ENCODE measurements around the gene IFT43. TPM values are rescaled to one million over a fixed set of nuclear protein-coding genes. Genes with fewer than 3 reads are reported as not detected.

The IFT43 gene
- total RNA-seq, 1 donor from 2014 or later = 36.8 TPM

DNA sequence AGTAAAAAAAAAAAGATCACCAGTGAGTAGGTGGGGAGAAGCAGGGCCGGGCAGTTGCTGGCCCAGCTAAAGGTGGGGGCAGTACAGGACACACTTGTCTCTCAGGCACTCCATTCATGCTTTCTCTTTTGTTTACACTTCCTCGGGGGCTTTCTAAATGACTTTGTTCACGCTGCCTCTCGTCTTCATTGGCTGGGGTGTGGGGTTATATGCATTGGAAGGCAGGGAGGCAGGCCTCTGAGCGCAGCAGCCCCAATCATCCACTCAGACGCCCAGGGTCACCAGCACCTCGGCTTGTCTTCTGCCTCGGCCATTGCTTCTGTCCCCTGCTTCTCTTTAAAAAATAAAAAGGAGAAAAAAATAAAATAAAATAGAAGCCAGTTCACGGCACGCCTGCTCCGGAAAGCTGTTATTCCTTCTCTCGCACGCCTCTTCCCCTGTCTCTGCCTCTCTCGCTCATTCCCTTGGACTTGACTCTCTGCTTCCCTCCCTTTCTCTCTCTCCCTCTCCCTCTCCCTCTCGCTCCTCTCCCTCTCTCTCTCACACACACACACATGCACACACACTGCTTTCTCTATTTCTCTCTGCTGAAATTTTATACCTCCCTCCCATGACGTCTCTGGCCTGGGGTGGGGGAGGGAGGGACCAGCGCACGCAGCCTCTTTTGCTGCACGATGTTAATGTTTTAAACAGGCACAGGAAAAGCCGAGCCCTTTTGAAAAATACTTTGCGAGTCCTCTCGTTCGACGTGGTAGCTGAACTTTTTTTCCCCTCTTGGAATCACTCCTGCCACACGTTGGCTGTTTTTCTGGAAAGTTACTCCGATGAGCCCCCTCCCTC is 3.9 kb upstream of the IFT43 start, which contains the start of gene TGFB3:
TSS of gene TGFB3 (minus strand) at position 570 of the 840 bp plus-strand sequence. CDS start 1,102 bp downstream, outside the sequence.
- peak within 1 kb of the TSS; percentile 85 for H3K4me3 ChIP-seq
- TF ChIP-seq EZH2phosphoT487 (IDR thresholded peaks at IDR 0.05) (no peak), EZH2 (IDR thresholded peaks at IDR 0.05) (no peak)
- TF ChIP-seq, protein P1, sequence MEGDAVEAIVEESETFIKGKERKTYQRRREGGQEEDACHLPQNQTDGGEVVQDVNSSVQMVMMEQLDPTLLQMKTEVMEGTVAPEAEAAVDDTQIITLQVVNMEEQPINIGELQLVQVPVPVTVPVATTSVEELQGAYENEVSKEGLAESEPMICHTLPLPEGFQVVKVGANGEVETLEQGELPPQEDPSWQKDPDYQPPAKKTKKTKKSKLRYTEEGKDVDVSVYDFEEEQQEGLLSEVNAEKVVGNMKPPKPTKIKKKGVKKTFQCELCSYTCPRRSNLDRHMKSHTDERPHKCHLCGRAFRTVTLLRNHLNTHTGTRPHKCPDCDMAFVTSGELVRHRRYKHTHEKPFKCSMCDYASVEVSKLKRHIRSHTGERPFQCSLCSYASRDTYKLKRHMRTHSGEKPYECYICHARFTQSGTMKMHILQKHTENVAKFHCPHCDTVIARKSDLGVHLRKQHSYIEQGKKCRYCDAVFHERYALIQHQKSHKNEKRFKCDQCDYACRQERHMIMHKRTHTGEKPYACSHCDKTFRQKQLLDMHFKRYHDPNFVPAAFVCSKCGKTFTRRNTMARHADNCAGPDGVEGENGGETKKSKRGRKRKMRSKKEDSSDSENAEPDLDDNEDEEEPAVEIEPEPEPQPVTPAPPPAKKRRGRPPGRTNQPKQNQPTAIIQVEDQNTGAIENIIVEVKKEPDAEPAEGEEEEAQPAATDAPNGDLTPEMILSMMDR (IDR thresholded peaks at IDR 0.05) = no peak
- H3K36me3 ChIP-seq = no peaks in the 10 kb centered on the region
- peaks cover 23% of the 10 kb centered on the region for H3F3A ChIP-seq (ENCODE audit: low read depth)
- H3K9ac ChIP-seq = no peak within 1 kb of the TSS
- H3K9me3 ChIP-seq (ENCODE audit: low read depth) = no peaks in the 10 kb centered on the region
- peak within 1 kb of the TSS; percentile 91 for H3K4me2 ChIP-seq
- H3K27ac ChIP-seq = no peak within 1 kb of the TSS
- peaks cover 7% of the 10 kb centered on the region for H3K79me2 ChIP-seq (ENCODE audit: low read depth)
- peaks cover 10% of the 10 kb centered on the region for H3K4me1 ChIP-seq
- Mint-ChIP-seq H3K9me3 (no peaks in the 10 kb centered on the region), H3K27ac (peak within 1 kb of the TSS; percentile 85), H3K4me1 (peaks cover 43% of the 10 kb centered on the region), H3K36me3 (no peaks in the 10 kb centered on the region), H3K27me3 (ENCODE audit: insufficient read depth, low read depth) (peaks cover 14% of the 10 kb centered on the region), H3K4me3 (peak within 1 kb of the TSS; percentile 85)
- H3K27me3 ChIP-seq = peaks cover 52% of the 10 kb centered on the region
- DNase-seq (ENCODE audit: low spot score) = peak; percentile 55
- H2AFZ ChIP-seq (replicated peaks) = peak within 1 kb of the TSS; percentile 97
- peaks cover 8% of the 10 kb centered on the region for H4K20me1 ChIP-seq (ENCODE audit: low read depth)

DNA sequence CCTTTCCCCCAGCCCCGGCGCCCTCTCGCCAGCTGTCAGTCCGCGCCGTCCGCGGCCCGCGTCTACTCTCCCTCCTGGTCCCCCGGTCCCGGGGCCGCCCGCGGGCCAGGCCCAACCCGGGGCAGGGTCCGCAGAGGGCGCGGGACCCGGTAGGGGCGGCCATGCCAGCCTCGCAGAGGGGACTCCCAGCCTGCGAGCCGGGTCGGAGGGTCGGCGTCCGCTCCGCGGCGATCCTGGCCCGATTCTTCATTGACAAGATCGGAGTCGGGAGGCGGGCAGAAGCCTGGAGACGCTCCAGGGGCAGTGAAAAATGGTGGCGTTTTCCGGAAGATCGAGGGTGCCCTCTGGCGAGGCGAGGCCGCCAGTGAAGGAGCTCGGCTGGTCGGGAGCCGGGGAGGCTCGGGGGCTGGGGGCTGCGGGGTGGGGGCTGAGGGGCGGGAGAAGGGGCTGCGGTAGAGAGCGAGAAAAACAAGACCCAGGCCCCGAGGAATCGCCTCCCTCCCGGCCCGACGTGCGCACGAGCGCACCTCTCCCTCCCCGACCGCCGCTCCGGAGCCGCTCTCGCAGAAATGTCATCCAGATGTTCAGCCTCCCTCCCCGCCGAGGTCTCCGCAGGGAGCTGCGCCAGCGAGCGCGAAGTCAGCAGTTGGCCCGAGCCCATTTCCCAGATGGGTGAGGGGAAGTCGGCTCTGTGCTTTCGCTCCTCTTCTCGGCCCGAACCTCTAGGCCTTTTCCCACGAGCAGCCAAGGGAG is 3.1 kb upstream of the IFT43 start:
- Histone ChIP-seq H3K27ac (no peak overlapping the region), H3F3A (ENCODE audit: low read depth) (peaks cover 23% of the 10 kb centered on the region), H2AFZ (replicated peaks) (peak overlapping the region; percentile 97), H3K9ac (no peak overlapping the region), H4K20me1 (ENCODE audit: low read depth) (peaks cover 9% of the 10 kb centered on the region), H3K4me1 (peaks cover 11% of the 10 kb centered on the region), H3K4me3 (peak overlapping the region; percentile 85), H3K36me3 (no peaks in the 10 kb centered on the region), H3K9me3 (ENCODE audit: low read depth) (no peaks in the 10 kb centered on the region), H3K79me2 (ENCODE audit: low read depth) (peaks cover 15% of the 10 kb centered on the region), H3K27me3 (peaks cover 52% of the 10 kb centered on the region), H3K4me2 (peak overlapping the region; percentile 91)
- H3K27ac Mint-ChIP-seq = no peak overlapping the region
- H3K36me3 Mint-ChIP-seq = no peaks in the 10 kb centered on the region
- H3K27me3 Mint-ChIP-seq (ENCODE audit: insufficient read depth, low read depth) = peaks cover 14% of the 10 kb centered on the region
- TF ChIP-seq EZH2 (IDR thresholded peaks at IDR 0.05) (peak; percentile 52), EZH2phosphoT487 (IDR thresholded peaks at IDR 0.05) (peak; percentile 36)
- TF ChIP-seq, protein P1 (IDR thresholded peaks at IDR 0.05) = peak; percentile 67
- H3K4me1 Mint-ChIP-seq = peaks cover 49% of the 10 kb centered on the region
- peak; percentile 92 for DNase-seq (ENCODE audit: low spot score)
- peak overlapping the region; percentile 85 for H3K4me3 Mint-ChIP-seq
- H3K9me3 Mint-ChIP-seq = no peaks in the 10 kb centered on the region

DNA sequence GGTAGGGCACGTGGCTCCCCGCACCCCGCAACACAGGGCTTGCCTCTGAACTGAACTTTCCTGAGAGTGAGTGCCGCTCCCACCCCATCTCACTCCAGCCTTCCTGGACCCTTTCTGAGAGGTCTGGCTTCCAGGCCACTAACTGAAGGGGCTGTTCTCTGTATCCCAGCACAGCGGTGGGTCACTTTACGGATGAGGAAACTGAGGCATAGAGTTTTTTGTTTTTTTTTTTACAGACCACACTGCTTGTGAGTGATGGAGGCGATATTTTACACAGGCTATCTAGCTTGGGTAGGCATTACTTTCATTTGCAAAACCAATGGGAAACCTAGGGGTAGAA is 2.6 kb upstream of the IFT43 start:
- Mint-ChIP-seq H3K4me3 (peak overlapping the region; percentile 85), H3K4me1 (peaks cover 49% of the 10 kb centered on the region), H3K36me3 (no peaks in the 10 kb centered on the region), H3K27ac (no peak overlapping the region), H3K27me3 (ENCODE audit: insufficient read depth, low read depth) (peaks cover 14% of the 10 kb centered on the region), H3K9me3 (no peaks in the 10 kb centered on the region)
- H3K9me3 ChIP-seq (ENCODE audit: low read depth) = no peaks in the 10 kb centered on the region
- no peak overlapping the region for H3K27ac ChIP-seq
- H3K4me2 ChIP-seq = peak overlapping the region; percentile 91
- H3F3A ChIP-seq (ENCODE audit: low read depth) = peaks cover 23% of the 10 kb centered on the region
- H4K20me1 ChIP-seq (ENCODE audit: low read depth) = peaks cover 9% of the 10 kb centered on the region
- H2AFZ ChIP-seq (replicated peaks) = peak overlapping the region; percentile 97
- H3K36me3 ChIP-seq = no peaks in the 10 kb centered on the region
- peaks cover 11% of the 10 kb centered on the region for H3K4me1 ChIP-seq
- H3K27me3 ChIP-seq = peaks cover 52% of the 10 kb centered on the region
- H3K79me2 ChIP-seq (ENCODE audit: low read depth) = peaks cover 16% of the 10 kb centered on the region
- H3K4me3 ChIP-seq = peak overlapping the region; percentile 85
- DNase-seq (ENCODE audit: low spot score) = no peak
- TF ChIP-seq EZH2 (IDR thresholded peaks at IDR 0.05) (no peak), EZH2phosphoT487 (IDR thresholded peaks at IDR 0.05) (no peak)
- TF ChIP-seq, protein P1 (IDR thresholded peaks at IDR 0.05) = no peak
- no peak overlapping the region for H3K9ac ChIP-seq

Data from neural progenitor cell (in vitro differentiated cells).